ENCODE data around the gene RAET1G. TPM values are rescaled to one million over a fixed set of nuclear protein-coding genes. Genes with fewer than 3 reads are reported as not detected.

Gene RAET1G
- total RNA-seq, 2 donors from 2014 or later, result not detected

DNA sequence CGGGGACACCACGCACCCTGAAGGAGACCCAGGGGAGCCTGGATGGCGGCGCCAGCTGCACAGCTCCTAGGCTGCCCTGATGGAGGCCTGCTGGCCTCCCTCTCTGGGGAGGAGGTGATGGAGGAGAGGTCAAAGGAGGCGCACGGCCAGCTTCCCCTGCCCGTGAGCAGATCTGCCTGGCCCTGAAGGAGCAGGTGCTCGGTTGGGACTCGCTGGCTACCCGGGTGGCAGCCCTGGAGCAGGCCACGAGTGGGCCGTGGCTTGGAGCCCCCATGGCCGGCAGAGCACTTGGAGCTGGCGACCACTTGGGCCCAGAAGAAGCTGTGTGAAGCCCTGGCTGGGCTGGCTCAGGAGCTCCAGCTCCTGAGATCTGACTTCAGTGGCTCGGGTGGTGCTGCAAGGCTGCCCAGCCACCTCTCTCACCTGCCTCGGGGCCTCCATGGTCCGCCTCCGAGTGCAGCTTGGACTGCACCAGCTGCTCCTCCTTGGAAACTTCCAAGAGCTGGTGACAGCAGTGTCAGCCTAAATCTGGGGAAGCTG lies 17.5 kb downstream of the RAET1G start:
- Histone ChIP-seq H3K27me3 (ENCODE audit: control insufficient read depth, insufficient read depth, low read length, poor library complexity, severe bottlenecking) (peaks cover 6% of the 10 kb centered on the region), H3K36me3 (ENCODE audit: control insufficient read depth, insufficient read depth, low read length) (no peaks in the 10 kb centered on the region), H3K4me1 (ENCODE audit: control insufficient read depth, insufficient read depth, low read length) (no peaks in the 10 kb centered on the region), H3K9me3 (ENCODE audit: control insufficient read depth, low read length) (no peaks in the 10 kb centered on the region), H3K27ac (ENCODE audit: low read depth, low read length) (no peak overlapping the region), H3K4me3 (ENCODE audit: low read length) (no peak overlapping the region), H3K9ac (ENCODE audit: extremely low read depth, low read length, poor library complexity, severe bottlenecking) (no peak overlapping the region)
- Mint-ChIP-seq H3K36me3 (ENCODE audit: low read depth) (no peaks in the 10 kb centered on the region), H3K4me3 (no peak overlapping the region), H3K27ac (no peak overlapping the region), H3K27me3 (ENCODE audit: insufficient read depth) (peaks cover 26% of the 10 kb centered on the region), H3K9me3 (peaks cover 31% of the 10 kb centered on the region), H3K4me1 (peaks cover 9% of the 10 kb centered on the region)
- TF ChIP-seq, protein P1, sequence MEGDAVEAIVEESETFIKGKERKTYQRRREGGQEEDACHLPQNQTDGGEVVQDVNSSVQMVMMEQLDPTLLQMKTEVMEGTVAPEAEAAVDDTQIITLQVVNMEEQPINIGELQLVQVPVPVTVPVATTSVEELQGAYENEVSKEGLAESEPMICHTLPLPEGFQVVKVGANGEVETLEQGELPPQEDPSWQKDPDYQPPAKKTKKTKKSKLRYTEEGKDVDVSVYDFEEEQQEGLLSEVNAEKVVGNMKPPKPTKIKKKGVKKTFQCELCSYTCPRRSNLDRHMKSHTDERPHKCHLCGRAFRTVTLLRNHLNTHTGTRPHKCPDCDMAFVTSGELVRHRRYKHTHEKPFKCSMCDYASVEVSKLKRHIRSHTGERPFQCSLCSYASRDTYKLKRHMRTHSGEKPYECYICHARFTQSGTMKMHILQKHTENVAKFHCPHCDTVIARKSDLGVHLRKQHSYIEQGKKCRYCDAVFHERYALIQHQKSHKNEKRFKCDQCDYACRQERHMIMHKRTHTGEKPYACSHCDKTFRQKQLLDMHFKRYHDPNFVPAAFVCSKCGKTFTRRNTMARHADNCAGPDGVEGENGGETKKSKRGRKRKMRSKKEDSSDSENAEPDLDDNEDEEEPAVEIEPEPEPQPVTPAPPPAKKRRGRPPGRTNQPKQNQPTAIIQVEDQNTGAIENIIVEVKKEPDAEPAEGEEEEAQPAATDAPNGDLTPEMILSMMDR (conservative IDR thresholded peaks at IDR 0.05), result no peak
- DNase-seq, result peak; percentile 9
- 92 to 97% methylated on average over 9 to 18 of the region's 18 CpGs for WGBS, 2 experiments (ENCODE audit: insufficient coverage in 1 of 2, insufficient read length in 1 of 2)

GRCh38 chr6:149904661-149905370 lies 18.1 kb downstream of the RAET1G start:
- H3K36me3 Mint-ChIP-seq (ENCODE audit: low read depth), result no peaks in the 10 kb centered on the region
- H3K36me3 ChIP-seq (ENCODE audit: control insufficient read depth, insufficient read depth, low read length), result no peaks in the 10 kb centered on the region
- WGBS, 2 experiments (ENCODE audit: insufficient coverage in 1 of 2, insufficient read length in 1 of 2), result 90 to 98% methylated on average over 6 to 13 of the region's 13 CpGs
- peak; percentile 24 for DNase-seq
- H3K27me3 ChIP-seq (ENCODE audit: control insufficient read depth, insufficient read depth, low read length, poor library complexity, severe bottlenecking), result peaks cover 6% of the 10 kb centered on the region
- H3K4me3 Mint-ChIP-seq, result no peak overlapping the region
- TF ChIP-seq, protein P1 (conservative IDR thresholded peaks at IDR 0.05), result no peak
- no peak overlapping the region for H3K27ac Mint-ChIP-seq
- peaks cover 9% of the 10 kb centered on the region for H3K4me1 Mint-ChIP-seq
- peaks cover 25% of the 10 kb centered on the region for H3K27me3 Mint-ChIP-seq (ENCODE audit: insufficient read depth)
- H3K9me3 ChIP-seq (ENCODE audit: control insufficient read depth, low read length), result no peaks in the 10 kb centered on the region
- H3K9me3 Mint-ChIP-seq, result peaks cover 26% of the 10 kb centered on the region
- no peak overlapping the region for H3K4me3 ChIP-seq (ENCODE audit: low read length)
- no peaks in the 10 kb centered on the region for H3K4me1 ChIP-seq (ENCODE audit: control insufficient read depth, insufficient read depth, low read length)
- H3K9ac ChIP-seq (ENCODE audit: extremely low read depth, low read length, poor library complexity, severe bottlenecking), result no peak overlapping the region
- no peak overlapping the region for H3K27ac ChIP-seq (ENCODE audit: low read depth, low read length)

DNA sequence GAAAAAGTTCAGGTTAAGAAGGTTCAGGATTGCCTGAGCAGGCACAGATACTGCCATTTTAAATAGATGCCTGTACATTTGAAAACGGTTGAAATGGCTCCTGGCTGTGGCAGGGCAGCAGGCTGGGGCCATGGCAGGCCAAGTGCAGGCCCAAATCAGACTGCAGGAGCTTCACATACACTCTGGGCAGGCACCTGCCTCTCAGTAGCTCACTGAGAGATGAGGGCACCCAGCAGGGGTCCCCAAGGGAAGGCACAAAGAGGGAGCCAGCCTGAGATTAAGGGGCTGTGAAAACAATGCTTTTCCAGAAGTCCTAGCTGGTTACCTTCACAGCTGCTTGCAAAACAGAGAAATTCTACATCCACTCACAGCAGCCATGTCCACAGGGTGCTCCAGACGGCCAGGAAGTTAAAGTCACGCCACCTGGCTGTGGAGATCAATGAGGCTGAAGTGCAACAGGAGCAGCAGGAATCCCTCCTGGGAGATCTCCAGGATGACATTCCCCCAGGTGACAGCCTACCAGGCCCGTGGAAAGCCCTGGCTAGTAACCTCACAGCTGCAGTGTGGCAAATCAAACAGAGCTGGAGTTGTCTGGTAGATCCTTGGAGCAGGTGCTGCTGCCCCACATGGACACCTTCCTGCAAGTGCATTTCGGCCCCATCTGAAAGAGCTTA lies 18.8 kb downstream of the RAET1G start:
- peak; percentile 72 for DNase-seq
- H3K4me1 Mint-ChIP-seq, result peaks cover 9% of the 10 kb centered on the region
- 54 to 75% methylated on average over 2 to 5 of the region's 5 CpGs for WGBS, 2 experiments (ENCODE audit: insufficient coverage in 1 of 2, insufficient read length in 1 of 2)

More for the DNA sequence above, 18.8 kb downstream of the RAET1G start:
- Histone ChIP-seq H3K9me3 (ENCODE audit: control insufficient read depth, low read length) (no peaks in the 10 kb centered on the region), H3K36me3 (ENCODE audit: control insufficient read depth, insufficient read depth, low read length) (no peaks in the 10 kb centered on the region), H3K4me1 (ENCODE audit: control insufficient read depth, insufficient read depth, low read length) (no peaks in the 10 kb centered on the region), H3K27me3 (ENCODE audit: control insufficient read depth, insufficient read depth, low read length, poor library complexity, severe bottlenecking) (peaks cover 6% of the 10 kb centered on the region), H3K27ac (ENCODE audit: low read depth, low read length) (no peak overlapping the region), H3K9ac (ENCODE audit: extremely low read depth, low read length, poor library complexity, severe bottlenecking) (no peak overlapping the region), H3K4me3 (ENCODE audit: low read length) (no peak overlapping the region)
- Mint-ChIP-seq H3K36me3 (ENCODE audit: low read depth) (no peaks in the 10 kb centered on the region), H3K27ac (no peak overlapping the region), H3K4me3 (no peak overlapping the region), H3K27me3 (ENCODE audit: insufficient read depth) (peaks cover 29% of the 10 kb centered on the region), H3K9me3 (peaks cover 19% of the 10 kb centered on the region)
- TF ChIP-seq, protein P1 (conservative IDR thresholded peaks at IDR 0.05), result peak; percentile 49
